Measurements from ENCODE around the gene TOR1B.
A peak's percentile ranks its signal among the peaks of the same experiment; 100 is the strongest.

The TOR1B gene

GRCh38 chr9:129839324-129840023, 36.5 kb downstream of the TOR1B start (continued):
- no peak for TF ChIP-seq ZNF423 (tag by site-specific recombination; IDR thresholded peaks at IDR 0.05)
- no peak for TF ChIP-seq ZNF19 (tag by site-specific recombination; IDR thresholded peaks at IDR 0.05; ENCODE audit: low read depth)
- TF ChIP-seq ZNF76 (tag by site-specific recombination; IDR thresholded peaks at IDR 0.05; ENCODE audit: borderline replicate concordance, low read depth), result no peak
- no peak for TF ChIP-seq SETDB1 (IDR thresholded peaks at IDR 0.05; ENCODE audit: insufficient read length, low read length)
- no peak for TF ChIP-seq ZNF510 (tag by site-specific recombination; IDR thresholded peaks at IDR 0.05; ENCODE audit: insufficient replicate concordance)
- no peak for TF ChIP-seq ATF2 (tag by site-specific recombination; IDR thresholded peaks at IDR 0.05; ENCODE audit: low read depth)
- TF ChIP-seq KLF7 (tag by site-specific recombination; IDR thresholded peaks at IDR 0.05; ENCODE audit: borderline replicate concordance), result no peak
- no peak for TF ChIP-seq ZNF426 (tag by site-specific recombination; IDR thresholded peaks at IDR 0.05)
- no peak for TF ChIP-seq ZEB2 (tag by site-specific recombination; IDR thresholded peaks at IDR 0.05)
- no peak for TF ChIP-seq ZNF16 (tag by site-specific recombination; IDR thresholded peaks at IDR 0.05; ENCODE audit: low read depth)
- TF ChIP-seq CTCF (tag by site-specific recombination; IDR thresholded peaks at IDR 0.05), result no peak
- no peak for TF ChIP-seq ZNF140 (tag by site-specific recombination; IDR thresholded peaks at IDR 0.05)
- no peak for TF ChIP-seq ZNF23 (tag by site-specific recombination; IDR thresholded peaks at IDR 0.05; ENCODE audit: borderline replicate concordance)
- no peak for TF ChIP-seq ZNF692 (tag by site-specific recombination; IDR thresholded peaks at IDR 0.05)
- no peak for TF ChIP-seq ZFP3 (tag by site-specific recombination; IDR thresholded peaks at IDR 0.05; ENCODE audit: low read depth)
- TF ChIP-seq ZBTB44 (tag by site-specific recombination; IDR thresholded peaks at IDR 0.05), result no peak
- TF ChIP-seq SP3 (tag by site-specific recombination; IDR thresholded peaks at IDR 0.05), result 0 out of 2 replicates have a peak, but pooled peaks have one; percentile 20
- TF ChIP-seq SP2 (tag by site-specific recombination; IDR thresholded peaks at IDR 0.05), result 0 out of 2 replicates have a peak, but pooled peaks have one; percentile 9

GRCh38 chr9:129840034-129840433, 37.0 kb downstream of the TOR1B start:
- TF ChIP-seq SCRT2 (tag by site-specific recombination; IDR thresholded peaks at IDR 0.05) (peak; percentile 52; the same call in 1 of the 2 replicates), SCRT1 (tag by site-specific recombination; IDR thresholded peaks at IDR 0.05; ENCODE audit: borderline replicate concordance) (peak; percentile 83), PRDM10 (tag by site-specific recombination; IDR thresholded peaks at IDR 0.05) (peak; percentile 12; the same call in 1 of the 2 replicates), ZIC2 (tag by site-specific recombination; IDR thresholded peaks at IDR 0.05) (peak; percentile 50; the same call in 1 of the 2 replicates), ZNF10 (tag by site-specific recombination; IDR thresholded peaks at IDR 0.05) (no peak), ZNF280C (tag by site-specific recombination; IDR thresholded peaks at IDR 0.05) (no peak)
- peaks cover 0 to 5% of the 10 kb centered on the region in 2 experiments; a peak in 2 of 3 replicates for H3K36me3 ChIP-seq (ENCODE audit: control insufficient read depth in 2 of 2, insufficient read depth in 1 of 2, low read length in 2 of 2)
- H3K4me3 ChIP-seq (ENCODE audit: low read depth, low read length), result no peak overlapping the region
- no peaks in the 10 kb centered on the region for H3K9me3 ChIP-seq (ENCODE audit: control insufficient read depth, insufficient read depth, low read depth, low read length)
- ChIA-PET CTCF (no interaction called here), POLR2A (interaction anchor here (1.6 kb wide), 1 partner anchor 9 kb away, joined by 3 read pairs; no protein-coding TSS in a partner anchor)
- peaks cover 7% of the 10 kb centered on the region; the same call in 1 of the 2 replicates for H3K4me1 ChIP-seq (ENCODE audit: control insufficient read depth, insufficient read depth, low read length)
- no peak overlapping the region for H3K27ac ChIP-seq (ENCODE audit: extremely low read depth, low read depth, low read length)
